GM12874 (cell line): ENCODE data around the gene CLDN20.

Experiments
- CTCF ChIP-seq: IDR thresholded peaks from 2 replicates; pipeline ENCODE4 v1.5.1; 2011; ENCODE audit warnings: low read depth, mild to moderate bottlenecking, control low read depth, low read length, moderate library complexity; ENCODE audit not compliant: insufficient read depth

CLDN20 gene

GRCh38 chr6:155263373-155264063 is at the start of gene CLDN20:
Gene CLDN20, plus strand, starts transcription at chr6:155264013. Its CDS starts 11,707 bp downstream, at chr6:155275720.
- no peak for TF ChIP-seq CTCF

GRCh38 chr6:155215906-155216305 is 47.9 kb upstream of the CLDN20 start:
- no peak for TF ChIP-seq CTCF

- TF ChIP-seq CTCF, result no peak
Measured at GRCh38 chr6:155216312-155217046, 47.3 kb upstream of the CLDN20 start.

- TF ChIP-seq CTCF, result no peak
Measured at GRCh38 chr6:155219299-155219698, 44.5 kb upstream of the CLDN20 start.

GRCh38 chr6:155219858-155220301 is 43.9 kb upstream of the CLDN20 start:
- no peak for TF ChIP-seq CTCF

GRCh38 chr6:155221086-155221485 is 42.7 kb upstream of the CLDN20 start:
- TF ChIP-seq CTCF, result no peak

GRCh38 chr6:155222506-155222905 is 41.3 kb upstream of the CLDN20 start:
- no peak for TF ChIP-seq CTCF
